ENCODE measurements around the gene PRKCE. TPM values are rescaled to one million over a fixed set of nuclear protein-coding genes. Genes with fewer than 3 reads are reported as not detected.

The PRKCE gene
- polyA plus RNA-seq, 3 donors, result 1.3 to 7.7 (median 2.3) TPM

- Histone ChIP-seq H3K4me2 (replicated peaks; ENCODE audit: extremely low read depth, low read length, poor library complexity, severe bottlenecking) (no peak overlapping the region), H4K20me1 (ENCODE audit: insufficient read depth, low read length) (no peaks in the 10 kb centered on the region), H3K36me3 (replicated peaks in 1 of 2; ENCODE audit: control insufficient read depth in 1 of 2, insufficient read depth in 2 of 2, low read length in 2 of 2) (peaks cover 0 to 14% of the 10 kb centered on the region in 2 donors), H3K9ac (ENCODE audit: insufficient read depth, low read length, poor library complexity, severe bottlenecking) (no peak overlapping the region), H2AFZ (ENCODE audit: insufficient read depth, low read depth, low read length, poor library complexity, severe bottlenecking) (no peak overlapping the region), H3K27ac (ENCODE audit: low read depth in 1 of 2, low read length in 2 of 2) (no peak overlapping the region), H3K27me3 (ENCODE audit: control insufficient read depth in 2 of 2, insufficient read depth in 2 of 2, low read length in 2 of 2) (no peaks in the 10 kb centered on the region), H3K4me1 (ENCODE audit: control insufficient read depth in 1 of 2, insufficient read depth in 2 of 2, low read length in 2 of 2) (peaks cover 4 to 5% of the 10 kb centered on the region in 2 donors), H3K9me3 (replicated peaks in 1 of 2; ENCODE audit: control insufficient read depth in 1 of 2, insufficient read depth in 1 of 2, low read length in 2 of 2) (no peaks in the 10 kb centered on the region), H3K79me2 (ENCODE audit: insufficient read depth, low read length) (no peaks in the 10 kb centered on the region), H3K4me3 (replicated peaks in 1 of 3; ENCODE audit: low read depth in 2 of 3, low read length in 3 of 3) (no peak overlapping the region)
- intact Hi-C loops (cut with micrococcal nuclease), result no loop called here
- H3K27me3 Mint-ChIP-seq (ENCODE audit: low read depth in 3 of 3), result peaks cover 0 to 3% (median 1%) of the 10 kb centered on the region in 3 donors
- no peak for DNase-seq
- no peaks in the 10 kb centered on the region for H3K9me3 Mint-ChIP-seq
- peaks cover 31 to 32% of the 10 kb centered on the region in 2 donors for H3K36me3 Mint-ChIP-seq
- H3K4me3 Mint-ChIP-seq, result no peak overlapping the region
- H3K4me1 Mint-ChIP-seq, result peaks cover 16% of the 10 kb centered on the region
- peak overlapping the region in 2 of 7 donors; percentile 7 to 69 for H3K27ac Mint-ChIP-seq
- whole genome bisulfite sequencing (ENCODE audit: insufficient coverage), result 5% methylated on average over 3 of the region's 4 CpGs
- TF ChIP-seq CTCF (IDR thresholded peaks at IDR 0.05), result no peak
Observed at GRCh38 chr2:46146866-46147502, 495.5 kb downstream of the PRKCE start.

- WGBS (ENCODE audit: insufficient coverage), result 100% methylated on average over 1 of the region's 6 CpGs
- H3K4me1 Mint-ChIP-seq, result peaks cover 8% of the 10 kb centered on the region
- H3K36me3 ChIP-seq (replicated peaks in 1 of 2; ENCODE audit: control insufficient read depth in 1 of 2, insufficient read depth in 2 of 2, low read length in 2 of 2), result peaks cover 0 to 14% of the 10 kb centered on the region in 2 donors
Observed at GRCh38 chr2:46147626-46148368, 496.3 kb downstream of the PRKCE start.

More at GRCh38 chr2:46147626-46148368, 496.3 kb downstream of the PRKCE start:
- H3K27me3 Mint-ChIP-seq (ENCODE audit: low read depth in 3 of 3), result peaks cover 0 to 4% (median 0%) of the 10 kb centered on the region in 3 donors
- intact Hi-C loops (cut with micrococcal nuclease), result no loop called here
- H3K9ac ChIP-seq (ENCODE audit: insufficient read depth, low read length, poor library complexity, severe bottlenecking), result no peak overlapping the region
- no peak overlapping the region for H3K4me2 ChIP-seq (replicated peaks; ENCODE audit: extremely low read depth, low read length, poor library complexity, severe bottlenecking)
- TF ChIP-seq CTCF (IDR thresholded peaks at IDR 0.05), result no peak
- DNase-seq, result no peak
- no peaks in the 10 kb centered on the region for H4K20me1 ChIP-seq (ENCODE audit: insufficient read depth, low read length)
- H3K27me3 ChIP-seq (ENCODE audit: control insufficient read depth in 2 of 2, insufficient read depth in 2 of 2, low read length in 2 of 2), result no peaks in the 10 kb centered on the region
- no peak overlapping the region for H3K4me3 Mint-ChIP-seq
- H3K9me3 ChIP-seq (replicated peaks in 1 of 2; ENCODE audit: control insufficient read depth in 1 of 2, insufficient read depth in 1 of 2, low read length in 2 of 2), result no peaks in the 10 kb centered on the region
- H3K27ac Mint-ChIP-seq, result peak overlapping the region in 2 of 7 donors; percentile 33 to 63
- no peak overlapping the region for H3K4me3 ChIP-seq (replicated peaks in 1 of 3; ENCODE audit: low read depth in 2 of 3, low read length in 3 of 3)
- H2AFZ ChIP-seq (ENCODE audit: insufficient read depth, low read depth, low read length, poor library complexity, severe bottlenecking), result no peak overlapping the region
- H3K27ac ChIP-seq (ENCODE audit: low read depth in 1 of 2, low read length in 2 of 2), result no peak overlapping the region
- no peaks in the 10 kb centered on the region for H3K4me1 ChIP-seq (ENCODE audit: control insufficient read depth in 1 of 2, insufficient read depth in 2 of 2, low read length in 2 of 2)
- H3K36me3 Mint-ChIP-seq, result peaks cover 31 to 32% of the 10 kb centered on the region in 2 donors
- no peaks in the 10 kb centered on the region for H3K9me3 Mint-ChIP-seq
- H3K79me2 ChIP-seq (ENCODE audit: insufficient read depth, low read length), result no peaks in the 10 kb centered on the region
